GM12892 (cell line): ENCODE results near the gene GYPC.
A peak's percentile ranks its signal among the peaks of the same experiment; 100 is the strongest.

ENCODE experiments used
- DNase-seq: peaks from one replicate; pipeline ENCODE4 v3.0.0; 2011; ENCODE audit not compliant: insufficient read length
- FAIRE-seq: peaks from 2 replicates; lab custom pipeline; 2011; peaks lifted over from hg19 to GRCh38; lab: Jason Lieb, UNC
- POLR2A ChIP-seq: IDR thresholded peaks from 2 replicates; pipeline ENCODE4 v1.6.1; 2011; ENCODE audit warnings: low read depth, low read length, control low read depth
- POLR2AphosphoS5 ChIP-seq: IDR thresholded peaks from 2 replicates; pipeline ENCODE4 v1.6.1; 2011; ENCODE audit warnings: low read depth, low read length, control low read depth
- TAF1 ChIP-seq: IDR thresholded peaks from 2 replicates; pipeline ENCODE4 v1.6.1; 2011; ENCODE audit warnings: low read depth, mild to moderate bottlenecking, control low read depth, low read length, borderline replicate concordance

The GYPC gene

GRCh38 chr2:126661702-126662500, 5.9 kb downstream of the GYPC start:
- DNase-seq (no peak), FAIRE-seq (peak; percentile 17)
- no peak for TF ChIP-seq POLR2A
- no peak for TF ChIP-seq POLR2AphosphoS5
- no peak for TF ChIP-seq TAF1

DNA sequence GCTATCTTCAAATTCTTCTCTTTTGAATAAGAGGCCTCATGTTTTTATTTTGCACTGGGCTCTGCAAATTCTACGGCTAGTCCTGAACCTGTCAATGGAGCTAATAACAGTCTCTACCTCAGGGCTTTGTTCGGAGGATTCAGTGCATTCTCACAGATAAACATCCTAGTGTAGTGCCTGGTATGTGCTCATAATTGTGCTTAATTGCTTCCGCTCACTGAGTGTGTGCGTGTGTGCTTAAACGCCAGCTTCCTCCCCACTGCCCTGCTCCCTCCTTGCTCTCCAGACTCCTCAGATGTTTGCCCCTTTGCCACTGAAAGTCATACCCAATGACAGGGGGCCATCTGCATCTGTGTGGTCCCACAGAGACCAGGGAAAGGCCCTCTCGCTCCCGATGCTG, 6.7 kb downstream of the GYPC start:
- TF ChIP-seq POLR2AphosphoS5 = no peak
- TF ChIP-seq TAF1 = no peak
- TF ChIP-seq POLR2A = no peak
- FAIRE-seq (peak; percentile 76), DNase-seq (no peak)

- DNase-seq = no peak
- TF ChIP-seq POLR2A (no peak), TAF1 (no peak), POLR2AphosphoS5 (no peak)
- no peak for FAIRE-seq
Observed at GRCh38 chr2:126663184-126663963, 7.4 kb downstream of the GYPC start.

DNA sequence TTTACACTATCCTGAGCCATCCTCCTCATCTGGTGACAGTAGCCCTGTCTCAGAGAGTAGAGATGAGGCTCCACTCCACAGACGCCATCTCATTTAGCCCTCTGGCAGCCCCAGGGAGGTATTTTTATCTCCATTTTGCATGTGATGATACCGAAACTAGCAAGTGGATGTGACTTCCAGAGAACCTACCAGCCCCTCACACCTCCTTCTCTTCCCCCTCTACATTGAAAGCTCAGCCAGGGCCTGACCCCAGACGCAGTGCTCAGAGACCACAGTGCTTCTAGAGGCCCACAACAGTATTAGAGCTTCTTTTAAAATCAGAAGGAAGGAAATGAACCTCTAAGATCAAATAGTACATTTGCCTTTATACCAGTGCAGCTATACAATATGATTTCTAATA, 8.3 kb downstream of the GYPC start:
- FAIRE-seq = peak; percentile 89
- peak; percentile 48 for DNase-seq
- TF ChIP-seq POLR2AphosphoS5 (peak; percentile 53), TAF1 (peak; percentile 25; the same call in 1 of the 2 replicates), POLR2A (peak; percentile 52; the same call in 1 of the 2 replicates)

- DNase-seq (no peak), FAIRE-seq (peak; percentile 56)
- TF ChIP-seq TAF1 = no peak
- TF ChIP-seq POLR2A = no peak; the same call in 1 of the 2 replicates
- no peak for TF ChIP-seq POLR2AphosphoS5
Observed at GRCh38 chr2:126664639-126665038, 8.7 kb downstream of the GYPC start.

GRCh38 chr2:126665483-126665882, 9.5 kb downstream of the GYPC start:
- TF ChIP-seq POLR2AphosphoS5 (no peak), TAF1 (no peak), POLR2A (no peak)
- DNase-seq (no peak), FAIRE-seq (no peak)

- DNase-seq = no peak
- FAIRE-seq = no peak
Observed at GRCh38 chr2:126668254-126668653, 12.3 kb downstream of the GYPC start.

GRCh38 chr2:126669772-126670171, 13.8 kb downstream of the GYPC start:
- FAIRE-seq = no peak
- no peak for DNase-seq
- TF ChIP-seq TAF1 (no peak), POLR2AphosphoS5 (no peak), POLR2A (no peak)

More at GRCh38 chr2:126668254-126668653, 12.3 kb downstream of the GYPC start:
- no peak for TF ChIP-seq POLR2A
- no peak for TF ChIP-seq POLR2AphosphoS5
- TF ChIP-seq TAF1 = no peak

- FAIRE-seq (no peak), DNase-seq (no peak)
- TF ChIP-seq POLR2AphosphoS5 (no peak), TAF1 (no peak), POLR2A (no peak)
Observed at GRCh38 chr2:126671488-126671887, 15.5 kb downstream of the GYPC start.

- TF ChIP-seq POLR2AphosphoS5 (no peak), TAF1 (no peak), POLR2A (no peak)
- FAIRE-seq (no peak), DNase-seq (no peak)
Observed at GRCh38 chr2:126672980-126673605, 17.1 kb downstream of the GYPC start.
